Measurements from ENCODE around the gene KIF5C. TPM values are rescaled to one million over a fixed set of nuclear protein-coding genes. Genes with fewer than 3 reads are reported as not detected.

The KIF5C gene
- total RNA-seq, 2 donors from 2014 or later = 2.0 to 2.6 TPM

- WGBS, 2 donors = 77 to 78% methylated on average over 1 of the region's 1 CpG
- no peak overlapping the region for H3K4me3 ChIP-seq
- H3K27me3 ChIP-seq = no peaks in the 10 kb centered on the region
- no peak for ATAC-seq
- no peaks in the 10 kb centered on the region for H3K36me3 ChIP-seq (replicated peaks in 1 of 2; ENCODE audit: insufficient read depth in 1 of 2, low read depth in 2 of 2)
- H3K4me1 ChIP-seq = no peaks in the 10 kb centered on the region
- intact Hi-C loops (cut with DNase I) = loop anchor here (5.0 kb wide), 1 partner anchor 1051 kb away; no protein-coding TSS in a partner anchor
- DNase-seq = no peak
- H3K9me3 ChIP-seq = no peaks in the 10 kb centered on the region
- TF ChIP-seq POLR2A (IDR thresholded peaks at IDR 0.05) = no peak
- no peak for TF ChIP-seq CTCF (IDR thresholded peaks at IDR 0.05)
- no peak overlapping the region for H3K27ac ChIP-seq
Measured at GRCh38 chr2:148988337-148988736, 113.3 kb downstream of the KIF5C start.

- intact Hi-C loops (cut with DNase I) = loop anchor here (5.0 kb wide), 1 partner anchor 1053 kb away; no protein-coding TSS in a partner anchor
Measured at GRCh38 chr2:148989882-148990493, 115.0 kb downstream of the KIF5C start.

GRCh38 chr2:148990968-148991367 lies 115.9 kb downstream of the KIF5C start:
- intact Hi-C loops (cut with DNase I) = no loop called here
- no peaks in the 10 kb centered on the region for H3K27me3 ChIP-seq

More at GRCh38 chr2:148989882-148990493, 115.0 kb downstream of the KIF5C start:
- ATAC-seq (peak; percentile 81), DNase-seq (peak; percentile 64 to 83 (median 68))
- Histone ChIP-seq H3K27me3 (no peaks in the 10 kb centered on the region), H3K4me3 (no peak overlapping the region), H3K36me3 (replicated peaks in 1 of 2; ENCODE audit: insufficient read depth in 1 of 2, low read depth in 2 of 2) (no peaks in the 10 kb centered on the region), H3K9me3 (no peaks in the 10 kb centered on the region), H3K27ac (no peak overlapping the region), H3K4me1 (no peaks in the 10 kb centered on the region)
- TF ChIP-seq POLR2A (IDR thresholded peaks at IDR 0.05) (no peak), CTCF (IDR thresholded peaks at IDR 0.05) (peak; percentile 49 to 82 (median 72))
- 14 to 18% methylated on average over 6 of the region's 6 CpGs for WGBS, 2 donors

GRCh38 chr2:148992448-148992847 lies 117.4 kb downstream of the KIF5C start:
- ATAC-seq = no peak
- no peak for DNase-seq
- H3K4me3 ChIP-seq = no peak overlapping the region
- H3K4me1 ChIP-seq = no peaks in the 10 kb centered on the region
- TF ChIP-seq POLR2A (IDR thresholded peaks at IDR 0.05) (no peak), CTCF (IDR thresholded peaks at IDR 0.05) (no peak)
- H3K27me3 ChIP-seq = no peaks in the 10 kb centered on the region
- H3K36me3 ChIP-seq (replicated peaks in 1 of 2; ENCODE audit: insufficient read depth in 1 of 2, low read depth in 2 of 2) = no peaks in the 10 kb centered on the region
- intact Hi-C loops (cut with DNase I) = no loop called here
- H3K9me3 ChIP-seq = no peaks in the 10 kb centered on the region
- H3K27ac ChIP-seq = no peak overlapping the region

More at GRCh38 chr2:148990968-148991367, 115.9 kb downstream of the KIF5C start:
- no peak for DNase-seq
- Histone ChIP-seq H3K36me3 (replicated peaks in 1 of 2; ENCODE audit: insufficient read depth in 1 of 2, low read depth in 2 of 2) (no peaks in the 10 kb centered on the region), H3K9me3 (no peaks in the 10 kb centered on the region), H3K4me3 (no peak overlapping the region), H3K4me1 (no peaks in the 10 kb centered on the region), H3K27ac (no peak overlapping the region)
- 63 to 69% methylated on average over 4 to 6 of the region's 6 CpGs for WGBS, 2 donors
- ATAC-seq = no peak
- no peak for TF ChIP-seq POLR2A (IDR thresholded peaks at IDR 0.05)
- TF ChIP-seq CTCF (IDR thresholded peaks at IDR 0.05) = no peak

- no peak for TF ChIP-seq CTCF (IDR thresholded peaks at IDR 0.05)
- no peak for TF ChIP-seq POLR2A (IDR thresholded peaks at IDR 0.05)
- H3K4me1 ChIP-seq = no peaks in the 10 kb centered on the region
- H3K27me3 ChIP-seq = no peaks in the 10 kb centered on the region
- no peak overlapping the region for H3K27ac ChIP-seq
- intact Hi-C loops (cut with DNase I) = no loop called here
- no peak overlapping the region for H3K4me3 ChIP-seq
- DNase-seq (no peak), ATAC-seq (no peak)
- WGBS, 2 donors = 77 to 78% methylated on average over 3 of the region's 3 CpGs
- H3K9me3 ChIP-seq = no peaks in the 10 kb centered on the region
- H3K36me3 ChIP-seq (replicated peaks in 1 of 2; ENCODE audit: insufficient read depth in 1 of 2, low read depth in 2 of 2) = no peaks in the 10 kb centered on the region
Measured at GRCh38 chr2:148993351-148993750, 118.3 kb downstream of the KIF5C start.

Data from body of pancreas (tissue), 4 donors.